HG03342 (cell line): ENCODE data around the gene ITPKA.
A peak's percentile ranks its signal among the peaks of the same experiment; 100 is the strongest.
"Not testable (repeated sequence)": the region's sequence is repeated elsewhere in the genome, so short reads cannot be mapped to it uniquely, and the experiment has no call there.

Experiments used
- ATAC-seq: cut with Tn5 transposase; IDR thresholded peaks from one replicate; pipeline ENCODE4 v1.9.1; 2021; ENCODE audit warnings: mild to moderate bottlenecking, moderate library complexity; ENCODE audit not compliant: unreplicated experiment

The ITPKA gene

DNA sequence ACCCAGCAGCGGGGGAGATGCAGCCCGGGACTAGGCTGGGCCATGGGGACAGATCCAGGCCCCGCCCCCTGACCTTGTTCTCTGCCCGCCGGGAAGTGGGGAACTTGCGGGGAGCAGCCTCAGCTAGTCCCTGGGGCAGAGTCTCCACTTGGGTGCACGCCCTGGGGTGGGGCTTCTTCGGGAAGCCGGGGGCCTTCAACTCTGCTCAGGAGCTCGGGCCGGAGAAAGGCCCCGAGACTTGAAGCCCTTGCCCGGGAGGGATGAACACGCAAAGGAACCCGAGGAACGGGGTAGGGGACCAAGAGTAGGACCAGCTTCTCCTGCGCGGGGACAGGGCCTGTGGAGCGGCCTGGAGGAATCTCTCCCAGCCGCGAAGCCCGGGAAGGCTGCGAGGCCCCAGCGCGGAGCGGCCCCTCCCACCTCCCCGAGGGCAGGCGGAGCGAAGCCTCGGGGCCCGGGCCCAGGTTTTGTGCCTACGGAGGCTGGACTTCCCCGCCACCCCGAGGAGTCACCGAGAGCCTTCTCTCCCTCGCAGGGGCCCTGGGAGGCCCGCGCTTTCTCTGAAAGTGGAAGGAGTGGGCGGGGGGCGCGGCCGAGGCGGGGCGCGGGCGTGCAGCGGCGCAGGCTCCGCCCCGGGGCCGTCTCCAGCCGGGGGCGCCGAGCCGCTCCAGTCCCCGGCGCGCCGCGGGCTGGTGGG lies at the start of gene ITPKA:
Gene ITPKA, plus strand, starts transcription at position 670 of the 697 bp plus-strand sequence. CDS start 54 bp downstream, outside the sequence.
- peak; percentile 61 for ATAC-seq

DNA sequence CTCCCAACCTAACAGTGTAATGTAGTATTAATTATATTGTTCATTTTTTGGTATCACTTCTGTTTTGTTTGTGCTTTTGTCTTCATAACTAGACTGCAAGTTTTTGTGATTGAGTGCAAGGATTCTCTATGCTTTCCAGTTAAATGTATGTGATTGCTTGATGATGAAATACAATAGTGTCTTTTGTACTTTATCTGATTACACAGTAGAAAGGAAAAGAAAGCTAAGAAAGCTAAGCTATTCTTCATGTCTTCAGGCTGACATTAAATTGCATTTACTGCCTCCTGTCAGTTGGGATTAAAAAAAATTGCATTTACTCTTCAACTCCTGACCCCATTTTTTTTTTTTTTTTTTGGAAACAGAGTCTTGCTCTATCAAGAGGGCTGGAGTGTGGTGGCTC lies 48.3 kb upstream of the ITPKA start:
- no peak for ATAC-seq

DNA sequence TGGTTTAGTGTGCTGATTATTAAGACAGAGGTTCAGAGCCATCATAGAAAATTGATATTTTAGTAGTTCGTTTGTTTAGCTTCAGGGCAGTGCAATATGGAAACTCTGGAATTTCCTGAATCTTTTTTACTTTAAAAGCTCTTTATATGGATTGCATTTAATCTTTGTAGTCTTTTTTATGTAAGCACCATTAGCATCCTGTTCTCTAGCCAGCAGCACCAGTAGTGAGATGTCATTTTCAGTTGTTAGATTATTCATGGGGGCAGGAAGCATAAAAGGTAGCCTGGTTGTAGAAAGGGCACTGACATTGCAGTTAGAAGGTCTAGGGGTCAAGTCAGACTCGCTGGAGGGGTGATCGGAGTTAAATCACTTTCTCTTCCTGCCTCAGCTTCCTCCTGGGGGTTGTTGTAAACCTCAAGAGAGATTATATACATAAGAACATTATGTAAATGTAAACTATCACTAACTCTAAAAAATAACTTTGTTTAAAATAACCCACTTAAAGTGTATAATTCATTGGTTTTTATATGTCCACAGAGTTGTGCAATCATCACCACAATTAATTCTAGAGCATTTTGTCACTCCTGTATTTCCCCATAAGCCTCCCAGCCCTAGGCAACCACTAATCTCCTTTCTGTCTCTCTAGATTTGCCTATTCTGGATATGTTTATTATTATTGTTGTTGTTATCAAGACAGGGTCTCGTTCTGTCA lies 31.4 kb upstream of the ITPKA start:
- no peak for ATAC-seq

DNA sequence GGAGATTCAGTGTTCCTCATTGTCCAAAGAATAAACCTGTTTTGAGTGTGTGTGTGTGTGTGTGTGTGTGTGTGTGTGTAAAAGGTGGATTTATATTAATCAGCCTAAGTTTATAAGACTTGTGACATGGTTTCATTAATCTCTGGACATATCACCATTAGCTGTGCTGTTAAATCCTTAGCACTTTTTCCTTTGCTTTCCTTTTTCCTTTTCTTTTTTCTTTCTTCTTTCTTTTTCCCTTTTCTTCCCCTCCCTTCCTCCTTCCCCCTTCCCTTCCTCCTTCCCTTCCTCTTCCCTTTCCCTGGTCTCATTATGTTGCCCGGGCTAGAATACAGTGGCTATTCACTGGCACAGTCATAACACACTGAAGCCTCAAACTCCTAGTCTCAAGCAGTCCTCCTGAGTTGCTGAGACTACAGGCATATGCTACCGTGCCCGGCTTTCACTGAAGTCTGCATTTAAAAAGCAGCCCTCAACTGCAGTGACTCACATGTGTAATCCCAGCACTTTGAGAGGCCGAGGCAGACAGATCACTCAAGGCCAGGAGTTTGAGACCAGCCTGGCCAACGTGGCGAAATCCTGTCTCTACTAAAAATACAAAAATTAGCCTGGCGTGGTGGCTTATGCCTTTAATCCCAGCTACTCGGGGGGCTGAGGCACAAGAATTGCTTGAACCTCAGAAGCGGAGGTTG lies 28.6 kb upstream of the ITPKA start:
- no peak for ATAC-seq

DNA sequence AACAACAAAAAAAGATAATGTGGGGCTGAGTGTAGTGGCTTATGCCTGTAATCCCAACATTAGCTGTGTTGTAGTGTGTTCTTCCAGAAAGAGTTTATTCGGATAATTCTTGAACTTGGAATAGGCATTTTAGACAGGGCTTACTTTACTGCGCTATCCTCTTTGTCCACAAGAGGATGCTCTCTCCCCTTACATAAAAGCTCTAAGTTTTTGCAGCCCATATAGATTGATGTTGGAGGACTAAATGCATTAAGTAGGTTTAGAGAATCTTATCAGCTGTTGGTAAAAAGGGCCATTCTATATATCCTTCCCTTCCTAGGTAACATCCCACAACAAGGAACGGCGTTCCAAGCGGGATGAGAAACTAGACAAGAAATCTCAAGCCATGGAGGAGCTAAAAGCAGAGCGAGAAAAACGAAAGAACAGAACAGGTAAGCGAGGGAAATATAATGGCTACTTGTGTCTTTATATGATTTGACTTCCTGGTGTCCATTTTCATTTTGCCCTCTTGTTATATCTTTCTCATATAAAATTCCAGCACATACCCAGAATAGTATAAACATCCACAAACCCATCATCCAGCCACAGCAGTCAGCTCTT lies 27.8 kb upstream of the ITPKA start:
- no peak for ATAC-seq

DNA sequence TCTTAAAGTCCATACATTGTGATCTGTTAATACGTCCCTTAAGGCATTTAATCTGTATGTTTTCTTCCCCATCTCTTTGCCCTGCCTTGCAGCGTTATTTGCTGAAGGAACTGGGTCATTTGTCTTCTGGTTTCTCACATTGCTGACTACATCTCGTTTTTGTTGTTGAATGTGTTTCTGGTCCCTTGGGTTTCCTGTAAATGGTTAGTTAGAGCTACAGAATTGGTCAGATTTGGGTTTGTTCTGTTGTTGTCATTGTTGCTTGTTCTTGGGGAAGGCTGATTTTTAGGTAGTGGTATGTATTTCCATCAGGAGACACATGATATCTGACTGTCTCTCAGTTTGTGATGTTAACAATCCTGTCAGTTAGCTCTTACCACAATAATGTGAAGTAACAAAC lies 27.0 kb upstream of the ITPKA start:
- no peak for ATAC-seq

DNA sequence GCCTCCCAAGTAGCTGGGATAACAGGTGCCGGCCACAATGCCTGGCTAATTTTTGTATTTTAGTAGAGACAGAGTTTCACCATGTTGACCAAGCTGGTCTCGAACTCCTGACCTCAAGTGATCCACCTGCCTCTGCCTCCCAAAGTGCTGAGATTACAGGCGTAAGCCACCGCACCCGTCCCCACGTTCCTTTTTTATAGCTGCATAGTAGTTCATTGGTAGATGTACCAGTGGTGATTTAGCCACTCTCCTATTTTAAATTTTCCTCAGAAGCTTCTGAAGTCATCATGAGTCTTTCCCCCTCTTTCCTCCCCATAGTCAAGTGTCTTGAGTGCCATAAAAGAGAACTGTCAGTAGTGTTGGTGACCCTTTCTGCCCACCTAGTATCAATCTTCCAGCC lies 24.0 kb upstream of the ITPKA start:
- not testable (repeated sequence) for ATAC-seq

DNA sequence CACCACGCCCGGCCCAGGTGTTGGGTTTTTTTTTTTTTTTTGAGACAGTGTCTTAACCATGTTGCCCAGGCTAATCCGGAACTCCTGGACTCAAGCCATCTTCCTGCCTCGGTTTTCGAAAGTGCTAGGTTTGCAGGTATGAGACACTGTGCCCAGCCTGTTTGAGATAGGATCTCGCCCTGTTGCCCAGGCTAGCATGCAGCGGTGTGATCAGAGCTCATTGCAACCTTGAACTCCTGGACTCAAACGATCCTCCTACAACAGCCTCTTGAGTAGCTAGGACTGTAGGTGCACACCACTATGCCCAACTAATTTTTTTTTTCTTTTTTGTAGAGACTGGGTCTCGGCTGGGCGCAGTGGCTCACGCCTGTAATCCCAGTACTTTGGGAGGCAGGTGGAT lies 20.3 kb upstream of the ITPKA start:
- ATAC-seq = no peak

DNA sequence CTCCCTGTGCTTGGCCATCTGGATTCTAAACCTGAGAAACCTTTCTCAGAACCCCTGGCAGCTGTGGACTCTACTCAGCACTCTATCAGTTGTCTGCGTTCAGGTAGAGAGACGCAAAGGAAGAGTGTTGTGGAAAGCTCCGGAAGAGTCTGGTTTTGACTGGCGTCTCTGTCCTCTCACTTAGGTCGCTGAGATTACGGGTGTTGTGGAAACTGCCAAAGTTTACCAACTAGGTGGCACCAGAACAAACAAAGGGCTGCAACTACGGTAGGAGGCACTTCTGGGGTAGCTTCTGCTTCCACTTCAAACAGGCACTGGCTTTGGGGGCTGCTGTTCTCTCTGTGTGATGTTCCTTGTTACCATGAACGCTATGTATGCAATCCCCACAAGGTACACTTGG lies 19.2 kb upstream of the ITPKA start:
- ATAC-seq = no peak

DNA sequence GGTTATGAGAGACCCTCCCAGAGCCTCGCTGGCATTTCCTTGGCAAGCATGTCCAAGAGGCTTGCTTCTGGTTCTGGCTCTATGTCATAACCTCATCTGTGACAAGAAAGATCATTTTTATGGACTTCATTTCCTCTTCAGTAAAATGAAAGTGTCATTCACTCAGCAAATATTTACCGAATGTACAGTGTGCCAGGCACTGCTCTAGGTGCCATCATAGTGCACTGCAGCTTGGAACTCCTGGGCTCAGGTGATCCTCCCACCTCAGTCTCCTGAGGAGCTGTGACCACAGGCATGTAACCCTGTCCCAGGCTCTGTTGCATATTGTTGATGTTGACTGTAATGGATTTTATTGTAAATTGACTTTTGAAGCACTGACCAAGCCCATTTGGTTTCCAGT lies 18.7 kb upstream of the ITPKA start:
- ATAC-seq = no peak

DNA sequence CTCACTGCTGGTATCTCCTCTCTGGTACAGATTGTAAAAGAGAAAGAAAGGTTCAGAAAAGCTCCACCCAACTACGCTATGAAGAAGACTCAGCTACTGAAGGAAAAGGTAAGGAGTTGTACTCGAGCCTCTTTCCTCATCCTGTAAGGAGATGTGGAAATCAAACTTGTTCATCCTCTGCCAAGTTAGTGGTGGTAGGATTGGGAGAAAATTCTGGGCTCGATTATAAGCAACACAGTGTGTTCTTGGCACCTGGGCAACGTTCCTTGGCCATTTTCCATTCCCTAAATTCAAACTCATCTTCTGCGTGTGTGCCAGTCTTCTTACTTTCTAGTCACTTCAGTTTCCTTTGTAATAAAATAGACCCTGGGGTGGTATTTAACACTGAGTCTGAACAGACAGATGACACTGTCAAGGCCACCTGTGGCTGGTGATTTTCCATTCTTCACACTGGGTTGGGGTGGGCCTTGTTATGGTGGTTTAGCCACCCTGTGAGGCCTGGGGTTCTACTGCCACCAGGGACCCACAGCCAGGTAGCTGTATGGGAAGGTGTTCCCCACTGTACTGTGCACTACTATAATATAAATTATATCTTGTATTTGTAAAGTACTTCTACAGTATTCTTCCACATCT lies 17.1 kb upstream of the ITPKA start:
- ATAC-seq = no peak

DNA sequence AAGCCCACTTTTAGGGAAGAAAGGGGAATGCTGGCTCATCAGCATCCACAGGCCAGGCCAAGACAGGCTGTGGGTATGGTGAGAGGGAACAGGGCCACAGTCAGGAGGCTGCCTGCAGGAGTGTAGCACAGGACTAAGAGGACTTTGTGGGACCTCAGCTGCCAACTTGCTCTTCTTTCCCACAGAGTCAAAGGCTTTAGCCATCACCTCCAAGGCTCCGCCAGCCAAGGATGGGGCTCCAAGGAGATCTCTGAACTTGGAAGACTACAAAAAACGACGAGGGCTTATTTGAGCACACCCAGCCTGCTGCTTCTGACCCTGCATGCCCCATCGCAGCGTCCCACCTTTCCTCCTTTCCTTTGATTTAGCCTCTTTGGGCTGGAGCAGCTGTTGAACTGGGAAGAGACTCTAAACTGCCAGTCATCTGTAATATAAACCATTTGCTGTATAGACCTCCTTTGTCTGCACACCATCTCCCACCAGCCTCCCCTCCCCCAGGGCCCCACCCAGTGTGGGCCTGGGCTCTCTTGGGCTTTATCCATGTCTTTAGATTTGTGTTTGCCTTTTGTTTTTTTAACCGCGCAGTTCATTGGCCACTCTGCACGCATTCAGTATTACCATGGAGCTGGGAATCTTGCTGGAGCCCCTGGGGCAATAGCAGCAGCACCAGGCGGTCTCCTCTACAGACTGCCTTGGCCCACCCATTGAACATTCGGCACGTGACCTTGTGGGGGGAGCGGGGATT lies 13.1 kb upstream of the ITPKA start:
- no peak for ATAC-seq

DNA sequence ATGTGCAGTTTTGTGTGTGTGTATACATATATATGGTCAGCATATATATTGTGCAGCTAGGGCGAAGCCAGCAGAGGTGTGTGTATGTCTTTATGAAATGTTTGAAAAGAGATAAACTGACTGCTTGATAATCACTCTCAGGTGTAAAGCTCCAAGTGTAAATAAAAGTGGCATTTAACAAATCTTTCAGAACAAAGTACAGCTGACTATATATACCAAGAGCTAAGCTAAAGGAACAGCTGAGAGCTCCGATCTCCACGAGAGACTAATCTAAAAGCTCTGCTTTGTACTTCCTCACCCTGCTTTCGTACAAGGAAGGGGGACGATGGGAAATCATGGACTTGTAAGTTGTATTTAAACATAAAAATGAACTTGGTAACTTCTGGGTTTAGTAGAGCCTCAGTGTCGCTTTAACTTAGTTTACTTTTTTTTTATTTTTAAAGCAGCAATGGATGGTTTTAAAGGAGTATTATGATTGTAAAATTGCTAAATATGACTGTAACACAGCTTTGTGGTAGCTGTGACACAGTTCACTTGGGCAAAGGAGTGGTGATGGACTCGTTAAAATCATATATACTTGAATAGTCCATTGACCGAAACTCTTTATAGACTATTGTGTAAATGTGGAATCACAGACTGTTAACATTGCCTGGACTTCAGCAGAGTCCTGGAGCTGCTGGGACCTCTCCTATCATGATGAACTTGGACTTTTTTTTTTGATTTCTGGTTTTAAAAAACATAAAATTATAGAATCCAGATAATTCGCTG lies 11.4 kb upstream of the ITPKA start:
- ATAC-seq = no peak

DNA sequence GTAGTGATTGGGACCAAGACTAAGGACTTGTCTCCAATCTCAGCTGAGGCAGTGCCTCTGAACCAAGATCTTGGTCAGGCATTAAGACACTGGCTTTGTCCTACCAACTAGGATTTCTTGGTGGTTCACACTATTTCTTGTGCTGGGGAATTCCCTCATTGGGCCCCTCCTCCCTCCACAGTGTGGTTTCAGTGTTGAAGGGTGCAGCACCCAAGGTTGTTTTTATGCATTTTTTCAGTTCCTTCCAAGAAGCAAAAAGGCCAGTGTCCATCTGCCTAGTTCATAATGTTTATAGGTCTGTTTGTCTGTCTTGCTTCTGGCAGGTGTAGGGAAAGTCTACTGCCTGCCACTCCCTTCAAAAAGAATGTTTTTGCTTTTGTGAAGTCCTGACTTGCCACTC lies 10.6 kb upstream of the ITPKA start:
- ATAC-seq = peak; percentile 68

DNA sequence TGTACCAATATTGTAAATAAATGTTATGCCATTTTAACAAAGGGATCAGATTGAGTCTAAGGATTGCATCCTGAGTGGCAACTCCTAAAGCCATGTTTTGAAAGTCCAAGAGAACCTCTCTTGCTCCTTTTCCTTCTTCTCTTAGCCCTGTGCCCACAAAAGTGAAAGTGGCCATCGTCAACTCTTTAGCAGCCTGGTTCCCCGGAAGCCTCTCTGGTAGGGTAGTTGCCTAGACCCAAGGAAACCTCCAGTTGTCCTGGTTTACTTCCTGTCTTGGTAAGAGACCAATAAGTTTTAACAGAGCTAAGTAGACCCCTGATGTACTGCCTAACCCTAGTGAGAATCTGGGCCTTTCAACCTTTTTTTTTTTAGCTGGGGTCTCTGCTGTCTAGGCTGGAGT lies 10.2 kb upstream of the ITPKA start:
- no peak for ATAC-seq

DNA sequence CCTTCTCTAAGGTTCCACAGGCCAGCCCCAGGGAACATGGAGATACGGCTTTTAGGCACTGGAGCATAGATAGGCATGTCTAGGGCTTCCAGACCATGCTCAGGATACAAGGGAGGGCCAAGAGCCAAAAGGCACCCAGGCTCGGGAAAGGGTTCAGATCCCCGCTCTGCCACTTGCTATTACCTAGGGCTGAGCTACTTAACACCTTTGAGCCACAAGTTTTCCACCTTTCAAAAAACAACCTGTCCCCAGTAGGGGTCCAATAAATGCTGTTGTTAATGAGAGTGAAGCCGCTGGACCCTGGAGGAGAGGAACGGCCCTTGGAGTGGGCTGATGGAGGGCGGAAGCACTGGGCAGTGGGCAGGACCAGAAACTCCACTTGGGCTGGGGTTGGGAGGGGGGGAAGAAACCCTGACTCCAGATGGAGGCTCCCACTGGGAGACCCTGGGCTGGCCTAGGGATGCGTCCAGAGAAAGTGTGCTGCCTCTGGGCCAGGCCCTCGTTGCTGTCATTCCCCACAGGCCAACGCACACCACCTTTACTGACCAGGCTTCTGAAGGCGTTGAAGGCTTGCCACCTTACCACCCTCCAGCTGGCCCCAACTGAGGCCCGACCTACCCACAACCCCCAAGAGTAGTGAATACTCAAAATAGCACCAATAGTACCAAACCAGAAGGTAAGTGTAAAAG lies 8.6 kb upstream of the ITPKA start:
- no peak for ATAC-seq

DNA sequence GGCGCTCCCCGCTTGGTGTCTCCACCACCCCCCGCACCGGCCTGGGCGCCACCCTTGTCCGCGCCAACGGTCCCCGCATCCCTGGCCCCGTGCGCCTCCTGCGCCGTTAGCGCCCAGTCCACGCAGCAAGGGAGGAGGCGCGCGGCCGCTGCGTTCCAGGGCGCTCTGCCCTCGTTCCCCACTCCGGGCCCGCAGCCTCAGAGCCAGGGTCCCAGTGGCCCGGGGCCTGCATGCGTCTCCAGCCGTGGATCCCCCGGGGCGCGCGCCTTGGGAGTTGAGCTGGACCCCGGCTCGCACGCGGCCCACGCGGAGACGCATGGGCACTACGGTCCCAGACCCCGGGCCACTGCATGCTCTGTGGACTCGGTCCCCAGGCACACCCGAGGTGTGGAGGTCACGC lies 7.4 kb upstream of the ITPKA start:
- ATAC-seq = no peak

DNA sequence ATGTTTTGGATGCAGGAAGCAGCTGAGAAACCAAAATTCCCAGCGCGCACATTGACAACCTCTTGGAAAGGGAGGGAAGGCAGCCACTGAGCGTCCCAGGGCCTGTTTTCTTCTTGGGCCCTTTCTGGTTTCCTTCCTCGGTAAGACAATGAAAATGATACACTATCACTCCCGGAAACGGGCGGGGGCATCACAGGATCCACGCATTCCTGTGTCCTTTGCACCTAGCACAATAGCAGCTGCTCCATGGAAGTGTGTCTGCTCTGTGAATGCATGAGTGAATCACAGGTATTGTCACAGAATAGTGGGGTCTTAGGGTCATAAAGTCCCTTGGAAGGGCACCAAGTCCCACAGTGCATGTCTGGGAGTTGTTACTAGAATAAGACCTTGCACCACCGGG lies 6.3 kb upstream of the ITPKA start:
- ATAC-seq = no peak

DNA sequence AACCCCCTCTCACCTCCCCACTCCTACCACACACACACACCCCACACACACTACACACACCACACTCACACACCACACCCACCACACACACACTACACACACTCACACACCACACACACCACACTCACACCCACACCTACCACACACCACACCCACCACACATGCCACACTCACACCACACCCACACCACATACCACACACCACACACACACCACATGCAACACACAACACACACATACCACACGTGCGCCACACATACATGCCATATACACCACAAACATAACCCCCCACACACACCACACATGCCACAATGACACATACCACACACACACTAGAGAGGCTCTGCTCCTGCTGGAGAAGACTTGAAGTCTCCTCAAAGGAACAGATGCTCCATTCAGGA lies 5.9 kb upstream of the ITPKA start:
- ATAC-seq = no peak
